OCI-LY1 (cell line): Measurements from ENCODE around the gene COL1A2.

ENCODE experiments used
- H2AFZ ChIP-seq: fragments of 200-600 bp; sonication (generic), shearing (Covaris generic); 2 replicates; pipeline ENCODE4 v1.6.0; 2014; ENCODE audit warnings: antibody characterized with exemption, mild to moderate bottlenecking, low read length
- H3F3A ChIP-seq: fragments of 200-600 bp; sonication (generic), shearing (Covaris generic); 2 replicates; pipeline ENCODE4 v1.6.0; 2014; ENCODE audit warnings: mild to moderate bottlenecking, antibody characterized with exemption, low read length, moderate library complexity; ENCODE audit not compliant: insufficient read depth
- H3K27ac ChIP-seq: fragments of 200-600 bp; sonication (generic); 2 replicates; pipeline ENCODE4 v1.5.1; 2014; ENCODE audit warnings: low read length, mixed run types, mild to moderate bottlenecking, low read depth; ENCODE audit not compliant: poor library complexity, severe bottlenecking
- H3K27me3 ChIP-seq: fragments of 200-600 bp; sonication (generic); 2 replicates; pipeline ENCODE4 v1.6.0; 2014; ENCODE audit warnings: antibody characterized with exemption, mild to moderate bottlenecking, low read length, moderate library complexity; ENCODE audit not compliant: insufficient read depth
- H3K36me3 ChIP-seq: fragments of 200-600 bp; sonication (generic); 2 replicates; pipeline ENCODE4 v1.6.1; 2014; ENCODE audit warnings: mild to moderate bottlenecking, antibody characterized with exemption, low read length, moderate library complexity, mixed read lengths; ENCODE audit not compliant: insufficient read depth
- H3K4me1 ChIP-seq: fragments of 200-600 bp; sonication (generic); 2 replicates; pipeline ENCODE4 v1.5.1; 2014; ENCODE audit warnings: mild to moderate bottlenecking, low read length, moderate library complexity; ENCODE audit not compliant: insufficient read depth, severe bottlenecking
- H3K4me2 ChIP-seq: fragments of 200-600 bp; sonication (generic), shearing (Covaris generic); 2 replicates; pipeline ENCODE4 v1.6.1; 2014; ENCODE audit warnings: low read length
- H3K4me3 ChIP-seq: fragments of 200-600 bp; sonication (generic); 2 replicates; pipeline ENCODE4 v1.5.1; 2014; ENCODE audit warnings: low read length, low read depth, mild to moderate bottlenecking, mixed read lengths; ENCODE audit not compliant: poor library complexity, severe bottlenecking
- H3K79me2 ChIP-seq: fragments of 200-600 bp; shearing (Covaris generic); 2 replicates; pipeline ENCODE4 v1.6.1; 2016; ENCODE audit warnings: mixed run types, low read length, mixed read lengths; ENCODE audit not compliant: insufficient read depth
- H3K9ac ChIP-seq: fragments of 200-600 bp; sonication (generic), shearing (Covaris generic); 2 replicates; pipeline ENCODE4 v1.6.1; 2014; ENCODE audit warnings: mild to moderate bottlenecking, low read length, mixed read lengths
- H3K9me2 ChIP-seq: fragments of 200-600 bp; sonication (generic), shearing (Covaris generic); 2 replicates; pipeline ENCODE4 v1.6.1; 2014; ENCODE audit warnings: low read depth, mild to moderate bottlenecking, low read length, mixed read lengths
- H3K9me3 ChIP-seq: fragments of 200-600 bp; shearing (Covaris generic); 2 replicates; pipeline ENCODE4 v1.6.1; 2014; ENCODE audit warnings: low read length, mixed read lengths
- H4K20me1 ChIP-seq: fragments of 200-600 bp; sonication (generic), shearing (Covaris generic); 2 replicates; pipeline ENCODE4 v1.6.0; 2016; ENCODE audit warnings: mild to moderate bottlenecking, low read length; ENCODE audit not compliant: insufficient read depth
- CTCF ChIP-seq: fragments of 200-600 bp; sonication (generic), shearing (Covaris generic); IDR thresholded peaks from 2 replicates; pipeline ENCODE4 v1.5.1; 2017; ENCODE audit warnings: mild to moderate bottlenecking, antibody characterized with exemption, low read length, moderate library complexity, mixed read lengths
- EZH2 ChIP-seq: fragments of 200-600 bp; sonication (generic), shearing (Covaris generic); IDR thresholded peaks from 2 replicates; pipeline ENCODE4 v1.8.0; 2017; ENCODE audit warnings: borderline replicate concordance, mixed run types, mild to moderate bottlenecking, antibody characterized with exemption, low read length, moderate library complexity, mixed read lengths

COL1A2 gene

GRCh38 chr7:94367949-94368348 lies 26.7 kb upstream of the COL1A2 start:
- Histone ChIP-seq H3K27me3 (no peaks in the 10 kb centered on the region), H3F3A (no peaks in the 10 kb centered on the region), H4K20me1 (no peaks in the 10 kb centered on the region), H2AFZ (no peak overlapping the region), H3K9me3 (no peaks in the 10 kb centered on the region), H3K4me1 (no peaks in the 10 kb centered on the region), H3K4me2 (no peak overlapping the region), H3K79me2 (no peaks in the 10 kb centered on the region), H3K36me3 (no peaks in the 10 kb centered on the region), H3K27ac (no peak overlapping the region), H3K4me3 (no peak overlapping the region), H3K9me2 (no peaks in the 10 kb centered on the region), H3K9ac (no peak overlapping the region)
- TF ChIP-seq CTCF (no peak), EZH2 (no peak)

GRCh38 chr7:94368371-94368791 lies 26.3 kb upstream of the COL1A2 start:
- H3K9ac ChIP-seq: no peak overlapping the region
- no peaks in the 10 kb centered on the region for H3K36me3 ChIP-seq
- no peaks in the 10 kb centered on the region for H3K79me2 ChIP-seq
- no peak overlapping the region for H2AFZ ChIP-seq
- no peaks in the 10 kb centered on the region for H3K27me3 ChIP-seq
- TF ChIP-seq CTCF (no peak), EZH2 (no peak)
- H4K20me1 ChIP-seq: no peaks in the 10 kb centered on the region
- no peak overlapping the region for H3K4me2 ChIP-seq
- no peak overlapping the region for H3K27ac ChIP-seq
- H3F3A ChIP-seq: no peaks in the 10 kb centered on the region
- H3K9me2 ChIP-seq: no peaks in the 10 kb centered on the region
- no peaks in the 10 kb centered on the region for H3K9me3 ChIP-seq
- H3K4me1 ChIP-seq: no peaks in the 10 kb centered on the region
- H3K4me3 ChIP-seq: no peak overlapping the region

GRCh38 chr7:94374231-94374630 lies 20.5 kb upstream of the COL1A2 start:
- H3F3A ChIP-seq: no peaks in the 10 kb centered on the region
- H3K27me3 ChIP-seq: 0 out of 2 replicates have a peak, but pooled peaks cover 7% of the 10 kb centered on the region
- H3K4me2 ChIP-seq: no peak overlapping the region
- no peaks in the 10 kb centered on the region for H3K9me2 ChIP-seq
- H3K27ac ChIP-seq: no peak overlapping the region
- TF ChIP-seq CTCF (no peak), EZH2 (no peak)
- H3K4me3 ChIP-seq: no peak overlapping the region
- no peaks in the 10 kb centered on the region for H3K79me2 ChIP-seq
- H3K9ac ChIP-seq: no peak overlapping the region
- H4K20me1 ChIP-seq: no peaks in the 10 kb centered on the region
- H3K36me3 ChIP-seq: no peaks in the 10 kb centered on the region
- no peaks in the 10 kb centered on the region for H3K4me1 ChIP-seq
- H2AFZ ChIP-seq: no peak overlapping the region
- H3K9me3 ChIP-seq: no peaks in the 10 kb centered on the region
